ENCODE results near the gene EDDM3A. TPM values are rescaled to one million over a fixed set of nuclear protein-coding genes. Genes with fewer than 3 reads are reported as not detected.

EDDM3A gene
- total and polyA plus RNA-seq, 12 donors = not detected

DNA sequence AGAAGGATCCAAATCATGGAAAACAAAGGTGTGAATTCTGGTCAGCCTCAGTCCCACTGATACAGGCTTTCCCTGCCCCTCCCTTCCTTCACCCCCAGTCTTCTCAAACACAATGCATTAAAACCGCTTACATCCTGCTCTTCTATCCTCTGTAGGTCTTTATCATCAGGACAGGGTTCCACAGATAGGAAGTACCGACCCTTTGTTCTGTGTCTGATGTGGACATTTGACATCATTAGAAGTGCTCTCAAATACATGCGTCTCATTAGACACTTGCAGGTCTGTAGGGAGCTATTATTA is 22.9 kb downstream of the EDDM3A start:
- Histone ChIP-seq H3K27me3 (no peaks in the 10 kb centered on the region), H3K9me3 (replicated peaks in 1 of 3) (no peaks in the 10 kb centered on the region), H3K4me3 (no peak overlapping the region), H3K4me1 (replicated peaks in 1 of 2) (no peaks in the 10 kb centered on the region), H3K27ac (no peak overlapping the region), H3K36me3 (replicated peaks in 1 of 2) (no peaks in the 10 kb centered on the region)
- WGBS, 4 donors = 71 to 93% (median 75%) methylated on average over 3 of the region's 3 CpGs
- intact Hi-C loops (cut with DNase I) = no loop called here
- TF ChIP-seq, protein P1, sequence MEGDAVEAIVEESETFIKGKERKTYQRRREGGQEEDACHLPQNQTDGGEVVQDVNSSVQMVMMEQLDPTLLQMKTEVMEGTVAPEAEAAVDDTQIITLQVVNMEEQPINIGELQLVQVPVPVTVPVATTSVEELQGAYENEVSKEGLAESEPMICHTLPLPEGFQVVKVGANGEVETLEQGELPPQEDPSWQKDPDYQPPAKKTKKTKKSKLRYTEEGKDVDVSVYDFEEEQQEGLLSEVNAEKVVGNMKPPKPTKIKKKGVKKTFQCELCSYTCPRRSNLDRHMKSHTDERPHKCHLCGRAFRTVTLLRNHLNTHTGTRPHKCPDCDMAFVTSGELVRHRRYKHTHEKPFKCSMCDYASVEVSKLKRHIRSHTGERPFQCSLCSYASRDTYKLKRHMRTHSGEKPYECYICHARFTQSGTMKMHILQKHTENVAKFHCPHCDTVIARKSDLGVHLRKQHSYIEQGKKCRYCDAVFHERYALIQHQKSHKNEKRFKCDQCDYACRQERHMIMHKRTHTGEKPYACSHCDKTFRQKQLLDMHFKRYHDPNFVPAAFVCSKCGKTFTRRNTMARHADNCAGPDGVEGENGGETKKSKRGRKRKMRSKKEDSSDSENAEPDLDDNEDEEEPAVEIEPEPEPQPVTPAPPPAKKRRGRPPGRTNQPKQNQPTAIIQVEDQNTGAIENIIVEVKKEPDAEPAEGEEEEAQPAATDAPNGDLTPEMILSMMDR (IDR thresholded peaks at IDR 0.05) = no peak
- TF ChIP-seq POLR2A (IDR thresholded peaks at IDR 0.05) = no peak
- DNase-seq = no peak

- Histone ChIP-seq H3K27me3 (no peaks in the 10 kb centered on the region), H3K36me3 (replicated peaks in 1 of 2) (no peaks in the 10 kb centered on the region), H3K9me3 (replicated peaks in 1 of 3) (no peaks in the 10 kb centered on the region), H3K27ac (no peak overlapping the region), H3K4me1 (replicated peaks in 1 of 2) (no peaks in the 10 kb centered on the region), H3K4me3 (no peak overlapping the region)
- no peak for TF ChIP-seq POLR2A (IDR thresholded peaks at IDR 0.05)
- TF ChIP-seq, protein P1 (IDR thresholded peaks at IDR 0.05) = no peak
- 57 to 76% (median 65%) methylated on average over 3 of the region's 3 CpGs for WGBS, 4 donors
- intact Hi-C loops (cut with DNase I) = no loop called here
- no peak for DNase-seq
Measured at GRCh38 chr14:20769421-20769820, 23.7 kb downstream of the EDDM3A start.

GRCh38 chr14:20772650-20773049 is 27.0 kb downstream of the EDDM3A start:
- H3K9me3 ChIP-seq (replicated peaks in 1 of 3) = no peaks in the 10 kb centered on the region
- intact Hi-C loops (cut with DNase I) = no loop called here
- H3K27me3 ChIP-seq = no peaks in the 10 kb centered on the region
- TF ChIP-seq POLR2A (IDR thresholded peaks at IDR 0.05) = no peak
- TF ChIP-seq, protein P1 (IDR thresholded peaks at IDR 0.05) = no peak
- no peak for DNase-seq
- 67 to 72% (median 69%) methylated on average over 3 of the region's 3 CpGs for WGBS, 4 donors
- no peak overlapping the region for H3K27ac ChIP-seq
- no peaks in the 10 kb centered on the region for H3K36me3 ChIP-seq (replicated peaks in 1 of 2)
- H3K4me3 ChIP-seq = no peak overlapping the region
- H3K4me1 ChIP-seq (replicated peaks in 1 of 2) = no peaks in the 10 kb centered on the region

GRCh38 chr14:20774258-20774824 is 28.7 kb downstream of the EDDM3A start:
- Histone ChIP-seq H3K27me3 (no peaks in the 10 kb centered on the region), H3K9me3 (replicated peaks in 1 of 3) (no peaks in the 10 kb centered on the region), H3K27ac (no peak overlapping the region), H3K36me3 (replicated peaks in 1 of 2) (no peaks in the 10 kb centered on the region), H3K4me3 (no peak overlapping the region), H3K4me1 (replicated peaks in 1 of 2) (no peaks in the 10 kb centered on the region)
- no peak for TF ChIP-seq POLR2A (IDR thresholded peaks at IDR 0.05)
- 67 to 74% (median 70%) methylated on average over 5 of the region's 5 CpGs for WGBS, 4 donors
- intact Hi-C loops (cut with DNase I) = no loop called here
- no peak for DNase-seq

- intact Hi-C loops (cut with DNase I) = no loop called here
- H3K27me3 ChIP-seq = no peaks in the 10 kb centered on the region
- H3K4me3 ChIP-seq = no peak overlapping the region
- 53 to 57% (median 55%) methylated on average over 6 of the region's 6 CpGs for WGBS, 4 donors
- H3K27ac ChIP-seq = no peak overlapping the region
- no peaks in the 10 kb centered on the region for H3K9me3 ChIP-seq (replicated peaks in 1 of 3)
- no peaks in the 10 kb centered on the region for H3K4me1 ChIP-seq (replicated peaks in 1 of 2)
- TF ChIP-seq, protein P1 (IDR thresholded peaks at IDR 0.05) = no peak
- no peak for TF ChIP-seq POLR2A (IDR thresholded peaks at IDR 0.05)
- no peaks in the 10 kb centered on the region for H3K36me3 ChIP-seq (replicated peaks in 1 of 2)
- no peak for DNase-seq
Measured at GRCh38 chr14:20775043-20775442, 29.4 kb downstream of the EDDM3A start.
